NCI-H1092 (cell line): Measurements from ENCODE around the gene SNX15.
"Not testable (repeated sequence)": the region's sequence is repeated elsewhere in the genome, so short reads cannot be mapped to it uniquely, and the experiment has no call there.

Experiments used
- DNase-seq: peaks from one replicate; lab custom pipeline; 2025; lab: John Stamatoyannopoulos, UW

Gene SNX15

GRCh38 chr11:65027213-65028067, at the start of gene SNX15:
Gene SNX15 (plus strand): TSS chr11:65027439. CDS start chr11:65027538, 99 bp downstream.
- DNase-seq = peak; percentile 98

GRCh38 chr11:64983339-64983738, 43.9 kb upstream of the SNX15 start:
- not testable (repeated sequence) for DNase-seq

GRCh38 chr11:64987998-64988854, 39.0 kb upstream of the SNX15 start:
- DNase-seq = no peak

DNA sequence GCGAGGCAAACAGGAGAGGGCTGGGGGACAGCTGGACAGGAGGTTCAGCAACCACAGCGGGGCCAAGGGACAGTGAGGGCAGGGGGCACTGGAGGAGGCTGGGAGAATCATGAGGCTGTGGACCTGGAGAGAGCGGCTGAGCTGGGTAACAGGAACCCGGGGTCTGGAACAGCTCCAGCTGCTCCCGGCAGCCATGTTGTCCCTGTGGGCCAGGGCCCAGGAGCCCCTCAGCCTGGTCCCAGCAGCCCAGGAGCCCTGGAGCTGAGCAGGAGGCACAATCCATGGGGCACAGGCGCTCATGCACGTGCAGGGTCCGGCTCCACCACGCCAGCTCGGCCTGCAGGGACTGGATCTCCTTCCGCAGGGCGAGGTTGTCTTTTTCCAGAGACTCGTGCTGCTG, 37.8 kb upstream of the SNX15 start:
- DNase-seq = no peak

DNA sequence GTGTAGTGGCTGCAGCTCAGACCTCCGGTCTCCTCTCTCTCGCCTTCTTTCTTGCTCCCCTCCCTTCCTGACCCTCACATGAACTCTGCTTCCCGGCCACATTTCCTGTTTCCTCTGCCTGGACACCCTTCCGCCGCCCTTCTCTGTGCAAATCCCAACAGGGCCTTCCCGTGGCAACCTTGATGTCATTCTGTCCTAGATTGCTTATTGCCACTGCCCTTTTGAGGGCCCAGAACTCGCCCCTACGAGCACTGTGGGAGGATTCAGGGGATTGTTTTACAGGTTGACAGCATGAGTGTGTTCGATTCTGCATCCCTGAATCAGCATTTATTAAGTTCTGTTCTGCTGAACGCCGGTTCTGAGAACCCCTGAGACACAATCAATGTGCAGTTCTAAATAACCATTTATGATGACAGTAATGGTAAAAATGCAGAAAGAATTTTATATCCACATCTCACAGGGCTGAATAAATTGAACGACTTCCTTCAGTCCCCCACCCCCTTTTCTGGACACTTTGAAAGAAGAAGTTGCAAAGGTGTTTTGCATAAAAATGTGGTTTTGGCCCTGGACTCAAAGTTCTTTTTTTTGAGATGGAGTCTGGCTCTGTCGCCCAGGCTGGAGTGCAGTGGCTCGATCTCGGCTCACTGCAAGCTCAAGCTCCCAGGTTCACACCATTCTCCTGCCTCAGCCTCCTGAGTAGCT, 36.9 kb upstream of the SNX15 start:
- DNase-seq = no peak

DNA sequence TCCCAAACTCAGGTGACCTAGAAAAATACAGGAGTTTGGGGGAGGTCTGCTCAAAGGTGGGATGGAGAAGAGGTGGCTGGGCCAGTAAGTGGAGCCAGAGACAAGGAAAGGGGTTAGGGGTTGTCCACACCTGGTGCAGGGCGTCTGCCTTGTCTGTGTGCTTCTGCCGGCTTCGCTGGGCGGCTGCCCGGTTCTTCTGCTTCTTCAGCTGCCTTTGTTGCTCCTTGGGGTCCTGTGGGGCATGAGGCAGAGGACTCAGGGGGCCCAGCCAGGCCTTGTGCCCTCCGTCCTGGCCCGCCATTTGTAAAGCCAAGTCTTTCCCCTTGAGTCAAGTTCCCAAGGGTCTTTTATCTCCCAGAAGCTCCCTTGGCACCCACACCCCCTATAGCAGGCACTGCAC, 32.9 kb upstream of the SNX15 start:
- no peak for DNase-seq

GRCh38 chr11:64996327-64996709, 30.9 kb upstream of the SNX15 start:
- DNase-seq = no peak

GRCh38 chr11:64996710-64997380, 30.4 kb upstream of the SNX15 start, which contains the start of gene BATF2:
Gene BATF2 (minus strand): TSS chr11:64996971. CDS start chr11:64996914, 57 bp downstream.
- DNase-seq = peak; percentile 61

GRCh38 chr11:64998141-64998540, 29.1 kb upstream of the SNX15 start:
- no peak for DNase-seq

GRCh38 chr11:64998690-64999431, 28.4 kb upstream of the SNX15 start:
- DNase-seq = no peak

GRCh38 chr11:64999478-64999877, 27.8 kb upstream of the SNX15 start:
- no peak for DNase-seq

DNA sequence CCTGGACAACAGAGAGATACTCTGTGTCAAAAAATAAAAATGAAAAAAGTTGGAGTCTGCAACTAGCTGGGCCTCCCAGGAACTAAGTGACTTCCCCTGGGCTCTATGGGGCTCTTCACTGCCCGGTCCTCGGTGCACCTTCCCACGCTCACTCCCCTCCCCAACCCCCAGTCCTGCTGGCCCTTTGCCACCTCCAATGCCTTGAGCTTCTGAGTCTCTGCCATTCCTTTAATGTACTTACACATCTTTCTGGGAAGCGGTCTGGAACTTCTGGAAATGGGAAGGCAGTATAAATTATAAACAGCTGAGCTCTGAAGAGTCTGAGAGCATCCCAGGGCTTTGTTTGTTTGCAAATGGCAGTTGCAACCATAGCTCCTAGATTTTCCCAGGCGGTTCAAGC, 24.5 kb upstream of the SNX15 start:
- DNase-seq = no peak

DNA sequence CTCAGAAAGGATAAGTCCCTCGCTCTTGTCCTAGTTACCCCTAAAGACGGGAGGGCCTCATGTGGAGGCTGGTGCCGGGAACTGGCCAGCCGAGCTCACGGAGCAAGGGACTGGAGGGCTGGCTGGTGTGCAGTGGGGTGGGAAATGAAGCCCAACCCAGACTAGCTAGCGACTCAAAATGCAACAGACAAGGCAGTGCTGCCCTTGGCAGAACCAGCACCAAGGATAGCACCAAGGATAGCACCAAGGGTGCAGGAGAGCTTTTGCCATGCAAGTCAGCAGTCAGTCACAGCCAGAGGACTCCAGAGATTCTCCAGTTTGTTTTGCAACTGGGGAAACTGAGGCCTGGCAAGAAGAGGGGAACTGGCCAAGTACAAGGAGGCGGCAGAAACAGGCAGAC, 24.0 kb upstream of the SNX15 start:
- DNase-seq = no peak

- DNase-seq = not testable (repeated sequence)
Measured at GRCh38 chr11:65003968-65004367, 23.3 kb upstream of the SNX15 start.

GRCh38 chr11:65008016-65008415, 19.2 kb upstream of the SNX15 start:
- DNase-seq = no peak

DNA sequence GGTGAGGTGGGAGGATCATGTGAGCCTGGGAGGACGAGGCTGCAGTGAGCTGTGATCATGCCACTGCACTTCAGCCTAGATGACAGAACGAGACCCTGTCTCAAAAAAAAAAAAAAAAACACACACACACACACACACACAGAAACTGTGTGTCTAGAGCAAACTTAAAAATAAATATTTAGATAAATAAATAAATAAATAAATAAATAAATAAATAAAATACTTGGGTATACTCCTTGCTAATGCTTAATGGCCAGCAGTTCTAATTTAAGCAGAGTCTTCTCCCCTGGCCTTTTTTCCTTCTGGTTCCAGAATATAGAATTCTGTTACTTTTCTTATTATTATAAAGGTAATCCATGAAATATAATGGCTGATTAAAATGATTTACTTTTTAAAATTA, 18.4 kb upstream of the SNX15 start:
- DNase-seq = no peak

GRCh38 chr11:65013130-65013887, 13.9 kb upstream of the SNX15 start:
- peak; percentile 90 for DNase-seq

GRCh38 chr11:65013888-65014725, 13.1 kb upstream of the SNX15 start, which contains the start of gene ARL2:
Gene ARL2 (plus strand): TSS chr11:65014160. CDS start chr11:65014208, 48 bp downstream.
- DNase-seq = peak; percentile 96

- DNase-seq = no peak
Measured at GRCh38 chr11:65014726-65015227, 12.5 kb upstream of the SNX15 start.
